IMR-90 (cell line): Measurements from ENCODE around the gene URAD.

Experiments used
- BHLHE40 ChIP-seq: fragments of 150-350 bp; IDR thresholded peaks from 2 replicates; pipeline ENCODE4 v1.6.1; 2016; ENCODE audit warnings: mild to moderate bottlenecking, low read depth, low read length
- CEBPB ChIP-seq: IDR thresholded peaks from 2 replicates; pipeline ENCODE4 v1.6.1; 2012; ENCODE audit warnings: low read depth, low read length, improper control_type of control experiment
- CHD1 ChIP-seq: IDR thresholded peaks from 2 replicates; pipeline ENCODE4 v1.6.1; 2012; ENCODE audit warnings: low read depth, low read length, improper control_type of control experiment
- CTCF ChIP-seq: conservative IDR thresholded peaks from 2 replicates; pipeline ENCODE4 v1.5.1; 2012; ENCODE audit warnings: mild to moderate bottlenecking, low read depth, low read length, improper control_type of control experiment
- NFE2L2 ChIP-seq: fragments of 150-350 bp; IDR thresholded peaks from 2 replicates; pipeline ENCODE4 v1.6.1; 2016; ENCODE audit warnings: low read depth, mild to moderate bottlenecking, low read length
- POLR2A ChIP-seq: IDR thresholded peaks from 2 replicates; pipeline ENCODE4 v1.6.1; 2012; ENCODE audit warnings: mild to moderate bottlenecking, low read depth, low read length

GRCh38 chr13:27979765-27980279 lies 8.7 kb downstream of the URAD start:
- TF ChIP-seq CTCF (no peak), POLR2A (no peak), BHLHE40 (no peak), CHD1 (no peak), CEBPB (no peak), NFE2L2 (no peak)
